ENCODE data around the gene EIF4G3. TPM values are rescaled to one million over a fixed set of nuclear protein-coding genes. Genes with fewer than 3 reads are reported as not detected.
A peak's percentile ranks its signal among the peaks of the same experiment; 100 is the strongest.

Gene EIF4G3
- total and polyA plus RNA-seq, 9 of the 15 experiments (the other 6 are each of a cell fraction or from before 2014, with no cell fraction given), result 6.7 to 40.5 (median 32.1) TPM

- H3K79me2 ChIP-seq (ENCODE audit: control insufficient read depth, insufficient read depth, low read length), result peaks cover 22% of the 10 kb centered on the region
- H3K9ac ChIP-seq (ENCODE audit: insufficient read depth in 1 of 2, low read depth in 2 of 2, low read length in 2 of 2), result peak overlapping the region; percentile 4 to 62; a peak in 2 of 4 replicates
- no TSS peak for BruUV-seq (replicated peaks)
- H3K36me3 ChIP-seq (ENCODE audit: control insufficient read depth, insufficient read depth, low read length), result no peaks in the 10 kb centered on the region; the same call in 2 of the 3 replicates
- H3K9me3 ChIP-seq (replicated peaks; ENCODE audit: control insufficient read depth, insufficient read depth, low read depth, low read length), result no peaks in the 10 kb centered on the region
- ChIA-PET CTCF (ENCODE audit: low intra/inter-chr PET ratio) (no interaction called here), POLR2A (interaction anchor here (0.7 to 1.3 kb wide), 5 partner anchors 8 to 19 kb away, joined by 3 to 4 read pairs (median 3); no protein-coding TSS in a partner anchor)
- H3K4me1 ChIP-seq (replicated peaks in 1 of 2; ENCODE audit: control insufficient read depth in 2 of 2, insufficient read depth in 2 of 2, low read length in 2 of 2), result peaks cover 22 to 29% of the 10 kb centered on the region in 2 experiments
- no peaks in the 10 kb centered on the region for H3K9me1 ChIP-seq (ENCODE audit: control insufficient read depth, insufficient read depth, low read length)
- ATAC-seq (peak; percentile 61; the same call in 1 of the 3 replicates), FAIRE-seq (no peak), DNase-seq (ENCODE audit: extremely low read depth in 1 of 4, low spot score in 3 of 4) (no peak)
- intact Hi-C loops (cut with micrococcal nuclease) (no loop called here), in situ Hi-C loops (cut with MboI) (no loop called here)
- H3K4me3 ChIP-seq, result no peak overlapping the region
- no peaks in the 10 kb centered on the region for H4K20me1 ChIP-seq (replicated peaks; ENCODE audit: control insufficient read depth, insufficient read depth, low read length)
- H2AFZ ChIP-seq (ENCODE audit: low read depth, low read length), result peak overlapping the region; percentile 18
- no peaks in the 10 kb centered on the region for H3K27me3 ChIP-seq (ENCODE audit: control insufficient read depth in 2 of 2, insufficient read depth in 2 of 2, low read length in 2 of 2)
- H3K4me2 ChIP-seq (ENCODE audit: insufficient read depth, low read length), result no peak overlapping the region; the same call in 1 of the 2 replicates
- peak overlapping the region; percentile 19; the same call in 2 of the 3 replicates for H3K27ac ChIP-seq (ENCODE audit: extremely low read depth, low read depth, low read length)
- WGBS (ENCODE audit: insufficient coverage, low coverage, missing lambda C conversion rate), result 81% methylated on average over 12 of the region's 12 CpGs
- TF ChIP-seq NR2C2 (CRISPR knock-in tag; IDR thresholded peaks at IDR 0.05) (no peak), NR2C2 (tag; IDR thresholded peaks at IDR 0.05) (no peak), MEF2A (IDR thresholded peaks at IDR 0.05; ENCODE audit: control insufficient read depth, low read depth, low read length) (no peak), MED1 (CRISPR knock-in tag; IDR thresholded peaks at IDR 0.05; ENCODE audit: borderline replicate concordance) (no peak), UBTF (IDR thresholded peaks at IDR 0.05; ENCODE audit: borderline replicate concordance in 1 of 2, low read depth in 2 of 2, low read length in 2 of 2) (no peak), POLR2G (IDR thresholded peaks at IDR 0.05; ENCODE audit: low read depth, low read length) (no peak), GATA2 (CRISPR knock-in tag; IDR thresholded peaks at IDR 0.05) (0 out of 2 replicates have a peak, but pooled peaks have one; percentile 12), SP1 (CRISPR knock-in tag; IDR thresholded peaks at IDR 0.05) (no peak), NR2C1 (IDR thresholded peaks at IDR 0.05) (no peak), NR2C1 (tag; IDR thresholded peaks at IDR 0.05) (no peak)
- TF ChIP-seq, protein P1, sequence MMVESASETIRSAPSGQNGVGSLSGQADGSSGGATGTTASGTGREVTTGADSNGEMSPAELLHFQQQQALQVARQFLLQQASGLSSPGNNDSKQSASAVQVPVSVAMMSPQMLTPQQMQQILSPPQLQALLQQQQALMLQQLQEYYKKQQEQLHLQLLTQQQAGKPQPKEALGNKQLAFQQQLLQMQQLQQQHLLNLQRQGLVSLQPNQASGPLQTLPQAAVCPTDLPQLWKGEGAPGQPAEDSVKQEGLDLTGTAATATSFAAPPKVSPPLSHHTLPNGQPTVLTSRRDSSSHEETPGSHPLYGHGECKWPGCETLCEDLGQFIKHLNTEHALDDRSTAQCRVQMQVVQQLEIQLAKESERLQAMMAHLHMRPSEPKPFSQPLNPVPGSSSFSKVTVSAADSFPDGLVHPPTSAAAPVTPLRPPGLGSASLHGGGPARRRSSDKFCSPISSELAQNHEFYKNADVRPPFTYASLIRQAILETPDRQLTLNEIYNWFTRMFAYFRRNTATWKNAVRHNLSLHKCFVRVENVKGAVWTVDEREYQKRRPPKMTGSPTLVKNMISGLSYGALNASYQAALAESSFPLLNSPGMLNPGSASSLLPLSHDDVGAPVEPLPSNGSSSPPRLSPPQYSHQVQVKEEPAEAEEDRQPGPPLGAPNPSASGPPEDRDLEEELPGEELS (CRISPR knock-in tag; IDR thresholded peaks at IDR 0.05; ENCODE audit: borderline replicate concordance), result no peak
- TF ChIP-seq, protein P2, sequence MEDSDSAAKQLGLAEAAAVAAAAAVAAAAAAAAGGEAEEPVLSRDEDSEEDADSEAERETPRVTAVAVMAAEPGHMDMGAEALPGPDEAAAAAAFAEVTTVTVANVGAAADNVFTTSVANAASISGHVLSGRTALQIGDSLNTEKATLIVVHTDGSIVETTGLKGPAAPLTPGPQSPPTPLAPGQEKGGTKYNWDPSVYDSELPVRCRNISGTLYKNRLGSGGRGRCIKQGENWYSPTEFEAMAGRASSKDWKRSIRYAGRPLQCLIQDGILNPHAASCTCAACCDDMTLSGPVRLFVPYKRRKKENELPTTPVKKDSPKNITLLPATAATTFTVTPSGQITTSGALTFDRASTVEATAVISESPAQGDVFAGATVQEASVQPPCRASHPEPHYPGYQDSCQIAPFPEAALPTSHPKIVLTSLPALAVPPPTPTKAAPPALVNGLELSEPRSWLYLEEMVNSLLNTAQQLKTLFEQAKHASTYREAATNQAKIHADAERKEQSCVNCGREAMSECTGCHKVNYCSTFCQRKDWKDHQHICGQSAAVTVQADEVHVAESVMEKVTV (CRISPR knock-in tag; IDR thresholded peaks at IDR 0.05), result no peak
These were observed 148.1 kb downstream of the EIF4G3 start for GRCh38 chr1:21028520-21029145.

Data from K562 (cell line).